HUES64 (cell line): ENCODE results near the gene LDLRAD4.

Experiments used
- H3K27ac ChIP-seq: 2 replicates; pipeline ENCODE4 v1.7.0; 2013; ENCODE audit warnings: low read depth, low read length, inconsistent platforms
- H3K27me3 ChIP-seq: 2 replicates; pipeline ENCODE4 v1.6.1; 2013; ENCODE audit warnings: mild to moderate bottlenecking, low read length; ENCODE audit not compliant: insufficient read depth
- H3K36me3 ChIP-seq: 2 replicates; pipeline ENCODE4 v1.6.1; 2013; ENCODE audit warnings: mild to moderate bottlenecking, low read length; ENCODE audit not compliant: insufficient read depth
- H3K4me1 ChIP-seq: 2 replicates; pipeline ENCODE4 v1.6.1; 2013; ENCODE audit warnings: mild to moderate bottlenecking, low read length, moderate library complexity; ENCODE audit not compliant: insufficient read depth
- H3K4me3 ChIP-seq: 2 replicates; pipeline ENCODE4 v1.5.1; 2013; ENCODE audit warnings: mild to moderate bottlenecking, low read length, moderate library complexity
- H3K9ac ChIP-seq: 2 replicates; pipeline ENCODE4 v1.6.1; 2013; ENCODE audit warnings: mild to moderate bottlenecking, low read depth, low read length
- H3K9me3 ChIP-seq: 2 replicates; pipeline ENCODE4 v1.6.1; 2013; ENCODE audit warnings: low read depth, low read length; ENCODE audit not compliant: insufficient read depth
- WGBS: fragments of 150-250, 120-280 bp; methylation state at CpG from one replicate; pipeline ENCODE4 v1.1.7; 2013; ENCODE audit warnings: missing lambda C conversion rate; 5-methylcytosine and 5-hydroxymethylcytosine counted together

The LDLRAD4 gene

DNA sequence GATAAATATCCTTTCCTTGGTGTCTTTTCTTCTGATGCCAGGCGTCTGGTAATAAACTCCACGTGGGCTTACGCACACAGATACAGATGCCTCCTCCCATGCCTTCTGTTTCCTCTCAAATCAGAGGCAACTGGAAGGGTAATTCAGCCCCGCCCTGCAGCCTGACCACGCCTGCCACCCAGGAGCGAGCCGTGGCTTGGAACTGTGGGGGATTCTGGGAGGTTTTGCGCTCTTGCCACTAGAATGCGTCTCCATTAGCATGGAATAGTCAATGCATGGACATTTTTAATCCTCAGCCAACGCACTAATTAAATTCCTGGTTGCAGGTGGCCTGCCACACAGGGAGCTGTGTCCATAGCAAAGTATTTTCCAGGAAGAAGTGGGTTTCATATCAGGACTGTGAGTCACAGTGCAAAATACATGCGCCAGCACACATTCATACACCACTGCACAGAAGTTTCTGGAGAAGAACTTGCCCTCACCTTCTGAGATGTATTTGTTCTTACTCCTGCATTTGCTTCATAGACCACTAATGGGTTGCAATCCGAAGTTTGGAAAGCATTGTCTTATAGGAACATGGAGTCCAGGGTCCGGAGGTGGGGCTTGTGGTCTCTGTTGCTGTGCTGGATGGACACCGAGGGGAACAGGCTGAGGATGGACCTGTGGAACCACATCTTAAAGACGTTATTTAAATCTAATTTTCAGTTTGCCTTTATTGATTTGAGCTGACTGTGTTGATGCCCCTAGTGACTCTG, 151.4 kb downstream of the LDLRAD4 start:
- Histone ChIP-seq H3K36me3 (no peaks in the 10 kb centered on the region), H3K9me3 (no peaks in the 10 kb centered on the region), H3K27ac (no peak overlapping the region), H3K27me3 (no peaks in the 10 kb centered on the region), H3K4me1 (peaks cover 11% of the 10 kb centered on the region; the same call in 1 of the 2 replicates), H3K9ac (no peak overlapping the region), H3K4me3 (no peak overlapping the region)
- 92% methylated on average over 13 of the region's 15 CpGs for WGBS

DNA sequence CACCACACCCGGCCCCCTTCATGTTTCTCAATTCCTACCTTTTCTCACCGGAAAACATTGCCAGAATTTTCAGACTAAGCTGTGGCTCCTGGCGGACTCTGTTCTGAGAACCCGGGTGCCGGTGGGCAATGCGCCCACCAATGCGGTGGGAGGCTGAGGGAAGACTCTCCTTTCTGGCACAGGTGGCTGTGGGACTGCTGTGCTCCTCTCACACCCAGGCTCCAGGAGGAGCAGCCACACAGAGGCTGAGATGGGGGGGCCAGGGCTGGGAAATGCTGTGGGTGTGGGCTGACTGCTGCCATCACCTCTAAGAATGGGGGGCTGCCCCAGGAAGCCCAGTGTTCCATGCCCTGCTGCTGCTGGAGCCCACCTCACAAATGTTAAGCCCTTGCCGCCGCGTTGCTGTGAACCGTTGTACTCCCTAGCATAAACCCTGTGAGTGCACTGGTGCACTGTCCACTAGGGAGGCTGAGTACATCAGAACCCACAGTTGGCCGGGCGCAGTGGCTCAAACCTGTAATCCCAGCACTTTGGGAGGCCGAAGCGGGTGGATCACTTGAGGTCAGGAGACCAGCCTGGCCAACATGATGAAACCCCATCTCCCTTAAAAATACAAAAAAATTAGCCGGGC, 152.6 kb downstream of the LDLRAD4 start:
- Histone ChIP-seq H3K36me3 (no peaks in the 10 kb centered on the region), H3K9me3 (no peaks in the 10 kb centered on the region), H3K27me3 (no peaks in the 10 kb centered on the region), H3K27ac (no peak overlapping the region), H3K4me3 (no peak overlapping the region), H3K9ac (no peak overlapping the region), H3K4me1 (peaks cover 12% of the 10 kb centered on the region; the same call in 1 of the 2 replicates)
- WGBS: 94% methylated on average over 16 of the region's 16 CpGs

DNA sequence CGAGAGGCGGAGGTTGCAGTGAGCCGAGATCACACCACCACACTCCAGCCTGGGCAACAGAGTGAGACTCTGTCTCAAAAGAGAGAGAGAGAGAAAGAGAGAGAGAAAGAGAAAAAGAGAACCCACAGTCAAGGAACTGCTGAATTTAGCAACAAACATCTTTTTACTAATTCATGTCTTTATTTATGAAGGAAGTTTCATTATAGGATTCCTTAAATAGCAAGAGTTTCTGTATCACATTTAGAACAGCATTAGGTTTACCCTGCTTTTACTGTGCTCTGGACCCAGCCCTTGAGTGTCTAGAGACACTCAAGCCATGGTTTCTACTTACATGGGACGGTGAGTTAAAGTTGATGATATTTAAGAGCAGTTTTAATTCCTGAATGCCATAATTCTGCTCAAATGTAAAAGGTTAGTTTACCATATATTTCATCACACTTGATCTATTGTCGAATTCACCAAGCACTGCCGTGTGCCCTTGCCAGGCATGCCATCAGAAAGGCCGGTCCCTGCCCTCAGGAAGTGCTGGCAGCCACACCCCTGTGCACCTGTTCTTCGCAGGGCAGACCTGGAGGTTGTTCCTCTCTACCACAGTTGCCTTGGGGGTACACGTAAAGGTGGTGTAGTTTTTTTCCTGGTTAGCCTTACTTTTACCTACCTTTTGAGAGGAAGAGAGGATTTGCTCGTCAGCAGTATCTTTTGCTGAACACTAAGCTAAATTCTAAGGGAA, 153.3 kb downstream of the LDLRAD4 start:
- Histone ChIP-seq H3K9me3 (no peaks in the 10 kb centered on the region), H3K4me3 (no peak overlapping the region), H3K4me1 (peaks cover 5% of the 10 kb centered on the region; the same call in 1 of the 2 replicates), H3K36me3 (no peaks in the 10 kb centered on the region), H3K27ac (no peak overlapping the region), H3K27me3 (no peaks in the 10 kb centered on the region), H3K9ac (no peak overlapping the region)
- WGBS: 87% methylated on average over 8 of the region's 10 CpGs

DNA sequence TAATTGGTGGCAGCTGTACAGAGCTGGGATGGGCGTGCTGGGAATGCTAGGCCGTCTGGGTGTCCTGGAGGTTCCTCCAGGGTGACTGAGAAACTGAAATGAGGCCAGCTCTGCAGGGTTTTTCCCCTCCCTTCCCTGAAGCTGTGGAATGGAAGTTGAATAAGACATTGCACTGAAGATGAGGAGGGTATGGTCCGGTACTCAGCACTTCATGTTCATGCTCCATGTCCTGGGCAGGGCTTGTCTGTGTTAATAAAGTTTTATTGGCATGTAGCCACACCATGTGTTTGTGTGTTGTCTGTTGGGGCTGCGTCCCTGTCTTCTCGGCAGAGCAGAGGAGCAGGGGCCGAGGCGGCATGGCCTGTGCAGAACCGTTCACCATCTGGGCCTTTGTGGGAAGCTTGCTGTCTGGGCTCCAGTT, 154.0 kb downstream of the LDLRAD4 start:
- WGBS: 90% methylated on average over 8 of the region's 8 CpGs
- Histone ChIP-seq H3K27ac (no peak overlapping the region), H3K4me3 (no peak overlapping the region), H3K9me3 (no peaks in the 10 kb centered on the region), H3K36me3 (no peaks in the 10 kb centered on the region), H3K27me3 (no peaks in the 10 kb centered on the region), H3K9ac (no peak overlapping the region), H3K4me1 (peaks cover 5% of the 10 kb centered on the region; the same call in 1 of the 2 replicates)

DNA sequence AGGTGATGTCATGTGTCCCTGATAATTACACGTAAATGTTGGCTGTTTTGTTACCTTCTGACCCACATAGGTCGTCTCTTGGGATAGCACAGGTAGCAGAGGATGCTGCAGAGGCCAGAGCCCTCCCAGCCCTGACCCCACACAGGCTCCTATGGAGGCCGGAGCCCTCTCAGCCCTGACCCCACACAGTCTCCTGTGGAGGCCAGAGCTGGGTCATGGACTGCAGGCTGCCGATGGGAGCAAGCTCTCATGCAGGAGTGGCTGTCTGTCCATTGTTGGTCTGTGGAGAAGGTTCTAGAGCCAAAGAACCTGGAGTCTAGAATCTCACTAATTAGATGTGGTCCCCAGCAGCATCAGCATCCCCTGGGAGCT, 155.5 kb downstream of the LDLRAD4 start:
- Histone ChIP-seq H3K4me1 (peaks cover 5% of the 10 kb centered on the region; the same call in 1 of the 2 replicates), H3K27me3 (no peaks in the 10 kb centered on the region), H3K9ac (no peak overlapping the region), H3K9me3 (no peaks in the 10 kb centered on the region), H3K36me3 (no peaks in the 10 kb centered on the region), H3K27ac (no peak overlapping the region), H3K4me3 (no peak overlapping the region)
- WGBS: 94% methylated on average over 4 of the region's 4 CpGs

DNA sequence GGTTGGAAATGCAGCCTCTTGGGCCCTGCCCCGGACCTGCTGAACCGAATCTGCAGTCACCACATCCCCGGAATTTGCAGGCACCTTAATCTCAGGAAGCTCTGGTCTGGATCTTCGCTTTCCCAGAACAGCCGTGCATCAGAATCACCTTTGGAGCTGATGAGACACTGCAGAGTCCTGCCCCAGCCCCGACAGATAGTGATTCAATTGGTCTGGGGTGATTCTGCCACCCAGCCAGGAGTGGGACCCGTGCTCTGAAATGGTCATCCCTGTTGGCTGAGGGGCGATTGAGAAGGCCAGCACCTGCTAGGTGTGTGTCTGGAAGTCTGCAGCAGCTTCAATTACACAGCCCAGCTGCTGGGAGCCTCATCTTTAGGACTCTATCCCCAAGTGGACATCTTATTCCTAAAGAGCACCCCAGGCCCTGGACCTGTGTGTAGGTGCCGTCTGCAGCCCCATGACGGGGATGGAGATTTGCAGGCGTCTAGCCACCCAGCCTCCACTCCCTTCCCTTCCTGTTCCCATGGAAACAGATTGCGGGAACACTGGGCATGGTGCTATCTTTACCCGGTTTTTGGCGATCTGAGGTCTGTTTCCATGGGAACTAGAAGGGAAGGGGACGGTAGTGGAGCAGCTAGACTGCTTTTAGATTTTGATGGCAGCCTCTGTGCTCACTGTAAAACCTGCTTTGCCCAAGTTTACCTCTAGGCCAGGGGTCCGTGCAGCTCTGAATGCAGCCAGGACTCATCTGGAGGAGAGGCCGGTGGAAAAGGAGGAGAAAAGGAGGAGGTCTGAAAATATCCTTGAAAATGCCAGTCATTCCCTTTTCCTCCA, 156.1 kb downstream of the LDLRAD4 start:
- WGBS: 77% methylated on average over 17 of the region's 17 CpGs
- no peaks in the 10 kb centered on the region for H3K27me3 ChIP-seq
- H3K36me3 ChIP-seq: no peaks in the 10 kb centered on the region
- H3K4me3 ChIP-seq: no peak overlapping the region
- H3K27ac ChIP-seq: peak overlapping the region; percentile 9; the same call in 1 of the 2 replicates
- peaks cover 5% of the 10 kb centered on the region; the same call in 1 of the 2 replicates for H3K4me1 ChIP-seq
- no peaks in the 10 kb centered on the region for H3K9me3 ChIP-seq
- H3K9ac ChIP-seq: no peak overlapping the region

DNA sequence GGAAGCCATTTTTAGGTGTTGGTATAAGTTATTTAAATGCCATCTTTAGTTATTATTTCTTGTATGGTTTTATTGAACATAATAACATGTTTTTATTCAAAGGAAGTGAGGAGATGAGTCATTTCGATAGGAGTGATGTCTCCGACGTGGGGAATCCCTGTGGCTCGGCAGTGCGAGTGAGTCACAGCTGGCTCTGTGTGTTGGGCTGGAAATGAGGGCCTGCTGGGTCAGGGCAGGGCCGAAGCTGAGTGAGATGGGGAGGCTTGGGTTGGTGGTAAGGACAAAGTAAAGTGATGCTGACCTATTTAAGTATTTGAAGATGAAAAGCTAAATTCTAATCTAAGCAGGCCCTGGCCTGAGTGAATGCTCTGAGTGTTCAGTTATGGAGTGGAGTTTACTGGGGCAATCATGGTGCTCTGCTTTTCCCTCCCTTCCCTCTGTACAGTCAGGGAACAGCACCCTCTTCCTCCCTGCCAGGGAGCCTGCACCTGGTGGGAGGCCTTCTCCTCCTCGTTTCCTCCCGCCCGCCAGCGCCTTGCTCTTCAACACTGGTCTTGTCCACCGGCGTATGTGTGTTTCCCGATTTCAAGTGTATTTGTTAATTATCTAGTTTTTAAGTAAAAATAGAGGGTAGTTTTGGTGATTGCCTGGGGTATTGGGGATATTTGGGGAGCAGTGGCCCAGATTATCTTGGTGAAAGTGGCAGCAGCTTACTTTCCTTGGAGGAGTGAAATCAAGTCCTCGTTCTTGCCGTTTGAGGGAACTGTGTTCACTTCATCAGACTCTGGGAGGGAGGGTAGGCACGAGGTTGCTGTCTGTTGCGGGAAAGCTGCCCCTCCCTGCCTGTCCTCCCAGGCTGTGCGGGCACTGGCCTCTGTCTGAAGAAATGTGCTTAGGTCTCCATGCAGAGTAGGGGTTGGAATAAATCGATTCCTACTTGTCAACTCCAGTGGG, 157.0 kb downstream of the LDLRAD4 start:
- WGBS: 83% methylated on average over 19 of the region's 19 CpGs
- peaks cover 5% of the 10 kb centered on the region; the same call in 1 of the 2 replicates for H3K4me1 ChIP-seq
- no peaks in the 10 kb centered on the region for H3K36me3 ChIP-seq
- no peaks in the 10 kb centered on the region for H3K27me3 ChIP-seq
- H3K4me3 ChIP-seq: no peak overlapping the region
- H3K9ac ChIP-seq: no peak overlapping the region
- no peak overlapping the region; the same call in 1 of the 2 replicates for H3K27ac ChIP-seq
- no peaks in the 10 kb centered on the region for H3K9me3 ChIP-seq

DNA sequence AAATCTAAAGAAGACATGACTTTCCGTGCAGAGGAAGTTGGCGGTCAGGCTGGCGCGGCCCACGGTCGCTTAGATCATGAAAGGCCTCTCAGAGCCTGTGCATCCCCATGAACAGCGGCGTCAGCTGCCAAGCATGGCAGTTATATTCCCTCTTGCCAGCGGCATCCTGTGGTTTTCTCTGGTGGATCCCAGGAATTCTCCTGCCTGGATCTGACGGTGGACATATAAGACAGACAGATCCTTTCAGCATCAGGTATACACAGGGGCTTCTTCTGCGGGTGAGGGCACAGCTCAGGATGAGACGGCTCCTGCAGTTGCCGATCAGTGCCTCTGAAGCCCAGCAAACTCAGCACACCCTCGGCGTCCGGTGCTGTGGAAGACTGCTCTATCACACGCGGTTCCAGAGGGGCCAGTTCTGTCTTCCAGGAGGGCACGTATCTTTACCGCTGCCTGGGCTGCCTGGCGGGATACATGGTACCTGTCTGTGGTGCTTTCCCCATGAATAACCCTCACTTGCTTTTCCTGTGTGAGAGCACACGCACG, 157.8 kb downstream of the LDLRAD4 start:
- H3K4me3 ChIP-seq: no peak overlapping the region
- WGBS: 94% methylated on average over 23 of the region's 23 CpGs
- H3K9me3 ChIP-seq: no peaks in the 10 kb centered on the region
- no peaks in the 10 kb centered on the region for H3K27me3 ChIP-seq
- no peak overlapping the region for H3K9ac ChIP-seq
- H3K4me1 ChIP-seq: peaks cover 5% of the 10 kb centered on the region; the same call in 1 of the 2 replicates
- no peak overlapping the region for H3K27ac ChIP-seq
- no peaks in the 10 kb centered on the region for H3K36me3 ChIP-seq

DNA sequence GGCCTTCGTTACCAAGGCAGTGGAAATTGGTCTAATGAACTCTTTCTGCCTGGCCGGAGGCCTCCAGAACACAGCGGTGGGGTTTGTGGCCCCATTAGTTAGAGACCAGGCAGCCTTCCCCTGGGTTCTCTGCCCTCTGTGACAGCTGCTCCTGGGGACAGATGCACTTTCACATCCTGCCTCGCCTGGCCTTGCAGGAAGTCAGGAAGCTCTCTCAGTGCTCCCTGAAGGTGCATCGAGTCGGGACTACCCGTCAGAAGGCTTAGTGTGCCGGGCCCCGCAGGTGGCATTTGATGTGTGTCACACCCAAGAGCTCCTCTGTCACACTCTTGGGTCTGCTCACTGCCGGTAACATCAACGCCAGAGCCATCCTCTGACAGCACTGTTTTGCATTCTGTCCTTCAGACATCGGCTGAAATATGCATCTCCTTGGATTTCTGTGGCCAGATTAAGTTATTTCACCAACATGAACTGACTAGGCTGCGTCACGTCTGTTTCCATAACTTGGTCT, 158.3 kb downstream of the LDLRAD4 start:
- H3K36me3 ChIP-seq: no peaks in the 10 kb centered on the region
- H3K4me1 ChIP-seq: peaks cover 5% of the 10 kb centered on the region; the same call in 1 of the 2 replicates
- WGBS: 91% methylated on average over 14 of the region's 14 CpGs
- H3K9ac ChIP-seq: no peak overlapping the region
- no peak overlapping the region for H3K4me3 ChIP-seq
- no peaks in the 10 kb centered on the region for H3K9me3 ChIP-seq
- H3K27me3 ChIP-seq: no peaks in the 10 kb centered on the region
- H3K27ac ChIP-seq: no peak overlapping the region
